ENCODE results near the gene NEUROG3.

DNA sequence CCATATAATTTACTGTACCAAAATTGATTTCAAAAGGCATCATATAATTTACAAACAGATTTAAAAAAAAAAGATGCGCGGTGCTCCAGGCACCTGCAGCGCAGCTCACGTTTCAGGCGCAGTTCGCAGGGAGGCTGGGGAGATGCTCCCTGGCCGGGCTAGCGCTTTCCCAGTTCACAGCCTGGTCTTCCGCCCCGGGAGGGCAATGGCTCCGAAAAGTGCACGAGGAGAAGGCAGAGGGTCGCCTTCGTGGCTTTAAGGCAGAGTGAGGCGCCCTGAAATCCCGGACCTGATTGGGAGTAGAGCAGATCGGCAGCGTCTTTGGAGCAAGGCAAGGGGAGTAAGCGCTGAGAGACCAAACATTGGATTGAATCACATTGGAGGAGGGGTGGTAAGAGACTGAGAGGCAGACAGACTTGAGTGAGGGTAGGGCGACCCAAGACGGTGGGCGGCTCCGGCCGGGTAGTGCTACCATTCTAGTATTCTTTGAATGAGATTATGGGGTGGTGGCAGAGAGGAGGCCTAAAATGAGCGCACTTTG lies 1.5 kb downstream of the NEUROG3 start:
- TF ChIP-seq RARB (CRISPR knock-in tag; IDR thresholded peaks at IDR 0.05) (no peak), ZNF565 (CRISPR knock-in tag; conservative IDR thresholded peaks at IDR 0.05; ENCODE audit: low read depth) (no peak), ARNTL (CRISPR knock-in tag; IDR thresholded peaks at IDR 0.05; ENCODE audit: borderline replicate concordance, low read depth) (no peak), ESRRG (CRISPR knock-in tag; IDR thresholded peaks at IDR 0.05) (no peak), SNAI2 (CRISPR knock-in tag; IDR thresholded peaks at IDR 0.05) (no peak), ISL1 (CRISPR knock-in tag; IDR thresholded peaks at IDR 0.05) (no peak), ZFP30 (CRISPR knock-in tag; IDR thresholded peaks at IDR 0.05) (no peak), ZFP3 (CRISPR knock-in tag; IDR thresholded peaks at IDR 0.05) (no peak), CSDC2 (CRISPR knock-in tag; IDR thresholded peaks at IDR 0.05) (no peak), TOX (CRISPR knock-in tag; IDR thresholded peaks at IDR 0.05; ENCODE audit: borderline replicate concordance) (no peak)
- TF ChIP-seq, protein P1, sequence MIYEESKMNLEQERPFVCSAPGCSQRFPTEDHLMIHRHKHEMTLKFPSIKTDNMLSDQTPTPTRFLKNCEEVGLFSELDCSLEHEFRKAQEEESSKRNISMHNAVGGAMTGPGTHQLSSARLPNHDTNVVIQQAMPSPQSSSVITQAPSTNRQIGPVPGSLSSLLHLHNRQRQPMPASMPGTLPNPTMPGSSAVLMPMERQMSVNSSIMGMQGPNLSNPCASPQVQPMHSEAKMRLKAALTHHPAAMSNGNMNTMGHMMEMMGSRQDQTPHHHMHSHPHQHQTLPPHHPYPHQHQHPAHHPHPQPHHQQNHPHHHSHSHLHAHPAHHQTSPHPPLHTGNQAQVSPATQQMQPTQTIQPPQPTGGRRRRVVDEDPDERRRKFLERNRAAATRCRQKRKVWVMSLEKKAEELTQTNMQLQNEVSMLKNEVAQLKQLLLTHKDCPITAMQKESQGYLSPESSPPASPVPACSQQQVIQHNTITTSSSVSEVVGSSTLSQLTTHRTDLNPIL (CRISPR knock-in tag; IDR thresholded peaks at IDR 0.05; ENCODE audit: low read depth): no peak
- TF ChIP-seq, protein P2, sequence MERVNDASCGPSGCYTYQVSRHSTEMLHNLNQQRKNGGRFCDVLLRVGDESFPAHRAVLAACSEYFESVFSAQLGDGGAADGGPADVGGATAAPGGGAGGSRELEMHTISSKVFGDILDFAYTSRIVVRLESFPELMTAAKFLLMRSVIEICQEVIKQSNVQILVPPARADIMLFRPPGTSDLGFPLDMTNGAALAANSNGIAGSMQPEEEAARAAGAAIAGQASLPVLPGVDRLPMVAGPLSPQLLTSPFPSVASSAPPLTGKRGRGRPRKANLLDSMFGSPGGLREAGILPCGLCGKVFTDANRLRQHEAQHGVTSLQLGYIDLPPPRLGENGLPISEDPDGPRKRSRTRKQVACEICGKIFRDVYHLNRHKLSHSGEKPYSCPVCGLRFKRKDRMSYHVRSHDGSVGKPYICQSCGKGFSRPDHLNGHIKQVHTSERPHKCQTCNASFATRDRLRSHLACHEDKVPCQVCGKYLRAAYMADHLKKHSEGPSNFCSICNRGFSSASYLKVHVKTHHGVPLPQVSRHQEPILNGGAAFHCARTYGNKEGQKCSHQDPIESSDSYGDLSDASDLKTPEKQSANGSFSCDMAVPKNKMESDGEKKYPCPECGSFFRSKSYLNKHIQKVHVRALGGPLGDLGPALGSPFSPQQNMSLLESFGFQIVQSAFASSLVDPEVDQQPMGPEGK (CRISPR knock-in tag; IDR thresholded peaks at IDR 0.05; ENCODE audit: borderline replicate concordance): no peak

Data from SK-N-SH treated with all-trans-retinoic acid at 6 μM for 48 hours (cell line).